H9 (cell line): Measurements from ENCODE around the gene SLC6A7. TPM values are rescaled to one million over a fixed set of nuclear protein-coding genes. Genes with fewer than 3 reads are reported as not detected.

Experiments
- DNase-seq: peaks from one replicate; pipeline ENCODE4 v3.0.0-alpha.2; 2017
- H2AFZ ChIP-seq: one replicate; pipeline ENCODE4 v1.6.1; 2013; ENCODE audit warnings: mild to moderate bottlenecking, low read length, control low read depth, moderate library complexity
- H2AK5ac ChIP-seq: 2 replicates; pipeline ENCODE4 v1.6.1; 2013; ENCODE audit warnings: low read length, control low read depth, mixed read lengths; ENCODE audit not compliant: insufficient read length
- H2BK120ac ChIP-seq: one replicate; pipeline ENCODE4 v1.6.1; 2013; ENCODE audit warnings: low read depth, mild to moderate bottlenecking, low read length, control low read depth, inconsistent platforms; ENCODE audit not compliant: poor library complexity, severe bottlenecking
- H2BK12ac ChIP-seq: 2 replicates; pipeline ENCODE4 v1.6.1; 2013; ENCODE audit warnings: low read length, control low read depth, mixed read lengths, low read depth; ENCODE audit not compliant: insufficient read length
- H2BK15ac ChIP-seq: 2 replicates; pipeline ENCODE4 v1.6.1; 2013; ENCODE audit warnings: low read depth, low read length, control low read depth
- H2BK20ac ChIP-seq: one replicate; pipeline ENCODE4 v1.6.1; 2013; ENCODE audit warnings: low read depth, mild to moderate bottlenecking, low read length, control low read depth, inconsistent platforms; ENCODE audit not compliant: poor library complexity, severe bottlenecking
- H2BK5ac ChIP-seq: 2 replicates; pipeline ENCODE4 v1.6.1; 2013; ENCODE audit warnings: low read length, control low read depth, mixed read lengths; ENCODE audit not compliant: insufficient read length
- H3K14ac ChIP-seq: 2 replicates; pipeline ENCODE4 v1.6.1; 2013; ENCODE audit warnings: low read length, control low read depth; ENCODE audit not compliant: insufficient read depth
- H3K18ac ChIP-seq: 2 replicates; pipeline ENCODE4 v1.6.1; 2013; ENCODE audit warnings: low read depth, mild to moderate bottlenecking, mixed read lengths, low read length, control low read depth; ENCODE audit not compliant: insufficient read length
- H3K23ac ChIP-seq: 2 replicates; pipeline ENCODE4 v1.6.1; 2013; ENCODE audit warnings: low read length, control low read depth, mixed read lengths, low read depth; ENCODE audit not compliant: insufficient read length
- H3K23me2 ChIP-seq: 2 replicates; pipeline ENCODE4 v1.6.1; 2013; ENCODE audit warnings: low read depth, mild to moderate bottlenecking, mixed read lengths, low read length, control low read depth; ENCODE audit not compliant: insufficient read length, poor library complexity, severe bottlenecking
- H3K27ac ChIP-seq: 2 replicates; pipeline ENCODE4 v1.5.1; 2013; ENCODE audit warnings: low read length, control low read depth, mixed read lengths, low read depth; ENCODE audit not compliant: insufficient read length
- H3K27me3 ChIP-seq: 2 replicates; pipeline ENCODE4 v1.6.1; 2013; ENCODE audit warnings: low read length, control low read depth, inconsistent platforms; ENCODE audit not compliant: insufficient read depth
- H3K4ac ChIP-seq: 2 replicates; pipeline ENCODE4 v1.6.1; 2013; ENCODE audit warnings: low read depth, mild to moderate bottlenecking, control low read depth, inconsistent platforms, low read length, moderate library complexity
- H3K4me1 ChIP-seq: 2 replicates; pipeline ENCODE4 v1.6.1; 2013; ENCODE audit warnings: low read length, control low read depth, inconsistent platforms; ENCODE audit not compliant: insufficient read depth
- H3K4me2 ChIP-seq: 2 replicates; pipeline ENCODE4 v1.6.1; 2013; ENCODE audit warnings: low read length, control low read depth, mixed read lengths; ENCODE audit not compliant: insufficient read length, insufficient read depth
- H3K56ac ChIP-seq: 2 replicates; pipeline ENCODE4 v1.6.1; 2013; ENCODE audit warnings: low read depth, mild to moderate bottlenecking, mixed read lengths, low read length, control low read depth; ENCODE audit not compliant: insufficient read length
- H3K79me1 ChIP-seq: 2 replicates; pipeline ENCODE4 v1.6.1; 2013; ENCODE audit warnings: low read depth, mild to moderate bottlenecking, moderate library complexity, low read length, control low read depth, inconsistent platforms; ENCODE audit not compliant: insufficient read depth, poor library complexity, severe bottlenecking
- H3K79me2 ChIP-seq: 2 replicates; pipeline ENCODE4 v1.6.1; 2013; ENCODE audit warnings: low read length, control low read depth, inconsistent platforms; ENCODE audit not compliant: insufficient read depth
- H3K9ac ChIP-seq: 2 replicates; pipeline ENCODE4 v1.6.1; 2013; ENCODE audit warnings: low read length, control low read depth, mixed read lengths; ENCODE audit not compliant: insufficient read length; ENCODE audit errors: extremely low read depth
- H3K9me3 ChIP-seq: one replicate; pipeline ENCODE4 v1.6.1; 2013; ENCODE audit warnings: low read depth, low read length, inconsistent platforms; ENCODE audit not compliant: control insufficient read depth
- H3T11ph ChIP-seq: one replicate; pipeline ENCODE4 v1.6.1; 2013; ENCODE audit warnings: mild to moderate bottlenecking, low read length, control low read depth, inconsistent platforms
- H4K20me1 ChIP-seq: one replicate; pipeline ENCODE4 v1.6.1; 2013; ENCODE audit not compliant: control insufficient read depth, insufficient read length, insufficient read depth
- H4K5ac ChIP-seq: 2 replicates; pipeline ENCODE4 v1.6.1; 2013; ENCODE audit warnings: low read depth, mild to moderate bottlenecking, mixed read lengths, low read length, control low read depth; ENCODE audit not compliant: insufficient read length
- H4K8ac ChIP-seq: replicated peaks from 2 replicates; pipeline ENCODE4 v1.6.1; 2013; ENCODE audit warnings: low read length, control low read depth, mixed read lengths, low read depth; ENCODE audit not compliant: insufficient read length
- H4K91ac ChIP-seq: 2 replicates; pipeline ENCODE4 v1.6.1; 2013; ENCODE audit warnings: low read depth, mild to moderate bottlenecking, moderate library complexity, mixed read lengths, low read length, control low read depth; ENCODE audit not compliant: insufficient read length
- H3K27ac Mint-ChIP-seq, 3 experiments: 2 replicates in 2 of 3; 3 replicates in 1 of 3; pipeline ENCODE4 v1.8.0; 2020 to 2021; ENCODE audit warnings: mixed read lengths in 3 of 3, mild to moderate bottlenecking in 1 of 3, moderate library complexity in 1 of 3
- H3K27me3 Mint-ChIP-seq: 2 replicates; pipeline ENCODE4 v1.8.0; 2021; ENCODE audit warnings: low read depth, mild to moderate bottlenecking, moderate library complexity, mixed read lengths
- H3K36me3 Mint-ChIP-seq, 3 experiments: 2 replicates in 2 of 3; 3 replicates in 1 of 3; pipeline ENCODE4 v1.8.0; 2020 to 2021; ENCODE audit warnings: low read depth in 3 of 3, mixed read lengths in 3 of 3; ENCODE audit not compliant: insufficient read depth in 1 of 3
- H3K4me1 Mint-ChIP-seq, 2 experiments: 2 replicates each; pipeline ENCODE4 v1.8.0; 2020; ENCODE audit warnings: mixed read lengths in 2 of 2
- H3K4me3 Mint-ChIP-seq, 2 experiments: 2 replicates in 1 of 2; 3 replicates in 1 of 2; pipeline ENCODE4 v1.8.0; 2020 to 2021; ENCODE audit warnings: mild to moderate bottlenecking in 2 of 2, mixed read lengths in 2 of 2, moderate library complexity in 1 of 2
- H3K9me3 Mint-ChIP-seq, 2 experiments: 2 replicates in 1 of 2; 3 replicates in 1 of 2; pipeline ENCODE4 v1.8.0; 2020; ENCODE audit warnings: mild to moderate bottlenecking in 2 of 2, mixed read lengths in 2 of 2, moderate library complexity in 1 of 2
- WGBS: extraction: QIAGEN DNeasy Blood & Tissue Kit; methylation state at CpG from one replicate; pipeline ENCODE4 v1.1.7; 2013; ENCODE audit warnings: missing lambda C conversion rate, low lambda C conversion rate, mixed read lengths; ENCODE audit not compliant: insufficient read length; ENCODE audit errors: extremely low coverage; 5-methylcytosine and 5-hydroxymethylcytosine counted together
- total RNA-seq: library from RNA; stranded (reverse); gene quantifications from 2 replicates; pipeline ENCODE4 v1.2.1, GENCODE V29; 2021
- TF ChIP-seq, protein P1 (sequence below): fragments of 200-600 bp; sonication (generic); conservative IDR thresholded peaks from 3 replicates; pipeline ENCODE4 v1.8.0; 2021; ENCODE audit warnings: antibody characterized with exemption, mild to moderate bottlenecking

The SLC6A7 gene
- total RNA-seq, 1 experiment from 2014 or later: not detected

- H3K27me3 ChIP-seq: peaks cover 6% of the 10 kb centered on the region; the same call in 1 of the 2 replicates
Measured at GRCh38 chr5:150182774-150183173, 7.1 kb upstream of the SLC6A7 start.

More at GRCh38 chr5:150182774-150183173, 7.1 kb upstream of the SLC6A7 start:
- Histone ChIP-seq H2AFZ (no peak overlapping the region), H3K4ac (no peak overlapping the region), H3K4me1 (peaks cover 5% of the 10 kb centered on the region; the same call in 1 of the 2 replicates), H3K14ac (no peak overlapping the region), H3K9ac (no peak overlapping the region), H2BK12ac (no peak overlapping the region), H3K56ac (no peak overlapping the region), H2AK5ac (no peak overlapping the region), H4K8ac (no peak overlapping the region), H2BK15ac (no peak overlapping the region), H2BK120ac (no peak overlapping the region), H3K4me2 (no peak overlapping the region), H2BK5ac (no peak overlapping the region), H3K27ac (no peak overlapping the region), H3K79me2 (no peaks in the 10 kb centered on the region), H3T11ph (no peak overlapping the region), H4K5ac (no peak overlapping the region), H2BK20ac (no peak overlapping the region), H4K20me1 (no peaks in the 10 kb centered on the region), H4K91ac (no peak overlapping the region), H3K23ac (no peak overlapping the region), H3K18ac (no peak overlapping the region), H3K9me3 (no peaks in the 10 kb centered on the region), H3K79me1 (no peaks in the 10 kb centered on the region), H3K23me2 (no peaks in the 10 kb centered on the region)
- DNase-seq: no peak
- Mint-ChIP-seq H3K4me1 (peaks cover 15 to 20% of the 10 kb centered on the region in 2 experiments), H3K27me3 (peaks cover 75% of the 10 kb centered on the region), H3K4me3 (no peak overlapping the region), H3K36me3 (no peaks in the 10 kb centered on the region; a peak in 1 of 7 replicates), H3K27ac (no peak overlapping the region), H3K9me3 (no peaks in the 10 kb centered on the region; a peak in 1 of 5 replicates)
- WGBS: no CpG with 5 or more reads among the region's 10 CpGs
- TF ChIP-seq, protein P1, sequence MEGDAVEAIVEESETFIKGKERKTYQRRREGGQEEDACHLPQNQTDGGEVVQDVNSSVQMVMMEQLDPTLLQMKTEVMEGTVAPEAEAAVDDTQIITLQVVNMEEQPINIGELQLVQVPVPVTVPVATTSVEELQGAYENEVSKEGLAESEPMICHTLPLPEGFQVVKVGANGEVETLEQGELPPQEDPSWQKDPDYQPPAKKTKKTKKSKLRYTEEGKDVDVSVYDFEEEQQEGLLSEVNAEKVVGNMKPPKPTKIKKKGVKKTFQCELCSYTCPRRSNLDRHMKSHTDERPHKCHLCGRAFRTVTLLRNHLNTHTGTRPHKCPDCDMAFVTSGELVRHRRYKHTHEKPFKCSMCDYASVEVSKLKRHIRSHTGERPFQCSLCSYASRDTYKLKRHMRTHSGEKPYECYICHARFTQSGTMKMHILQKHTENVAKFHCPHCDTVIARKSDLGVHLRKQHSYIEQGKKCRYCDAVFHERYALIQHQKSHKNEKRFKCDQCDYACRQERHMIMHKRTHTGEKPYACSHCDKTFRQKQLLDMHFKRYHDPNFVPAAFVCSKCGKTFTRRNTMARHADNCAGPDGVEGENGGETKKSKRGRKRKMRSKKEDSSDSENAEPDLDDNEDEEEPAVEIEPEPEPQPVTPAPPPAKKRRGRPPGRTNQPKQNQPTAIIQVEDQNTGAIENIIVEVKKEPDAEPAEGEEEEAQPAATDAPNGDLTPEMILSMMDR: no peak
